GM12872 (cell line): Measurements from ENCODE around the gene VPS13A.

Source experiments
- TF ChIP-seq, protein P1 (sequence below): IDR thresholded peaks from 3 replicates; pipeline ENCODE4 v1.5.1; 2011; ENCODE audit warnings: low read depth, mild to moderate bottlenecking, low read length, moderate library complexity; ENCODE audit not compliant: insufficient read depth

VPS13A gene

DNA sequence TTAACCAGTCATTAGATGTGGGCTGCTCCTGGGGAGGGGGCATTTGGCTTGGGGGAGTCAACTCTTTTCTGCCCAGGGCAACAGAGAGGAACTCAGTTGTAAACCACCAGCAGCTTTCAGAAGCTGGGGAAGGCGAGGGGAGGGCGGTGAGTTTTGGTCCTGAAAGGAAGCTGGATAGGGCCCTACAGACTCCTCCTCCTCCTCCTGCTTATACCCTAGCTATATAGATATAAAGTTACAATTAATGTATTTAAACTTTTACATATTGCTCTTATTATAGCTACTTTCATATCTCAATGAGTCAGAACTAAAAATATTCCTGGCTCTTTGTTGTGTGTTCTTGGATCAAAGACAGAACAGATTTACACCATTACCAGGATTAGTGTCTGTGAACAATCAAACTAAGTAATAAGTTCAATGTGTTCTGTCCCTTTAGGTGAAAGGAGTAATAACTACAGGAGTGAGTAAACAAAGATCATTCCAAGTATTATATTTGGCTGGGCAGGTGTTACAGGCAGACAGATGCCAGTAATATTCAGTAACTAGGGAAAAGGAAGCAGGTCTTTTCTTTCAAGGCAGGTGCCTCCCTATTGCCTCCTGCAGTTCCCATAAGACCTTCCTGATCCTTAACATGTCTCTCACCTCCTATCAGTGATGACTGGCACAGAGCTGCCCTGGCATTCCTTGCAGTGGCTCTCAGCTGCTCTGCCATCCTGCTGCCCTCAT lies 20.5 kb upstream of the VPS13A start:
- TF ChIP-seq, protein P1, sequence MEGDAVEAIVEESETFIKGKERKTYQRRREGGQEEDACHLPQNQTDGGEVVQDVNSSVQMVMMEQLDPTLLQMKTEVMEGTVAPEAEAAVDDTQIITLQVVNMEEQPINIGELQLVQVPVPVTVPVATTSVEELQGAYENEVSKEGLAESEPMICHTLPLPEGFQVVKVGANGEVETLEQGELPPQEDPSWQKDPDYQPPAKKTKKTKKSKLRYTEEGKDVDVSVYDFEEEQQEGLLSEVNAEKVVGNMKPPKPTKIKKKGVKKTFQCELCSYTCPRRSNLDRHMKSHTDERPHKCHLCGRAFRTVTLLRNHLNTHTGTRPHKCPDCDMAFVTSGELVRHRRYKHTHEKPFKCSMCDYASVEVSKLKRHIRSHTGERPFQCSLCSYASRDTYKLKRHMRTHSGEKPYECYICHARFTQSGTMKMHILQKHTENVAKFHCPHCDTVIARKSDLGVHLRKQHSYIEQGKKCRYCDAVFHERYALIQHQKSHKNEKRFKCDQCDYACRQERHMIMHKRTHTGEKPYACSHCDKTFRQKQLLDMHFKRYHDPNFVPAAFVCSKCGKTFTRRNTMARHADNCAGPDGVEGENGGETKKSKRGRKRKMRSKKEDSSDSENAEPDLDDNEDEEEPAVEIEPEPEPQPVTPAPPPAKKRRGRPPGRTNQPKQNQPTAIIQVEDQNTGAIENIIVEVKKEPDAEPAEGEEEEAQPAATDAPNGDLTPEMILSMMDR: no peak

DNA sequence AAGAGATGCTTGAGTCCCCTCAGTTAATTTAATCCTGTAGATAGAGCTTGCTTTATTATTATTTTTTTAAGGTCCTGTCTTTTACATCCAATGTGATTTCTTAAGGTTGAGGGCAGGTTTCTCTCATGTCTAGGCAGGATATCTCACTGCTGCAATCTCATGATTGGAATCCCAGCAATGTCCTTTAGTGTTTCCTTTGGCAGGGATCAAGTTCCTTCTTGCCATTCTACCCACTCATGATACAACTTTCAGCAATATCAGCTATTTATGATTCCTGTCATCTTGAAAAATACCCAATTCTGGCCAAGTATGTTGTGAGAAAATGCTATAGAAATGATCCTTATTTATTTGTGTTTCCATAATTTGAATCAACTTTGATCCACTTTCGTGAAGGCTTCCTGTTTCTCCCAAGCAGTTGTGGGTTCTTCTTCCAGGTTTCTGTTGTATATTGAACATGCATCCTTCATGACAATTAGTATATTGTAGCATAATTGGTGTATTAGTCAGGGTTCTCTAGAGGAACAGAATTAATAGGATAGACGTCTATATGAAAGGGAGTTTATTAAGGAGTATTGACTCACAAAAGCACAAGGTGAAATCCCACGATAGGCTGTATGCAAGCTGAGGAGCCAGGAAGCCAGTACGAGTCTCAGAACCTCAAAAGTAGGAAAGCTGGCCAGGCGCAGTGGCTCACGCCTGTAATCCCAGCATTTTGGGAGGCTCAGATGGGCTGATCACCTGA lies 18.4 kb upstream of the VPS13A start:
- TF ChIP-seq, protein P1: no peak

DNA sequence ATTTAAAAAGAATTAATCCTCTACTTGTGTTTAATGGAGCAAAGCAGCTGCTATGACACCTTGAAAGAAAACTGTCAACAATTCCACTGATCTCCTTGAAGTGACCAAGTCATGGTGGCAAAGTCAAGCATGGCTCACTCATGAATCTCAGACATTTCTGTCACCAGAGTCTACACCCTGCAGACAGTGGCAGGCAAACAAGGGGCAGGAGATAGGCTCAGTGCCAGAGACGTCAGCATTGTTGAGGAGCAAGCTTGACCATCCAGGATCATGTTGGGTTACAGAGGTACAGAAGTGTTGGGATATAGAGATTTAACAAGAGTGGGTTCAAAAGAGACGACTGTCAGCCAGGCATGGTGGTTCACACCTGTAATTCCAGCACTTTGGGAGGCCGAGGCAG lies 16.1 kb upstream of the VPS13A start:
- TF ChIP-seq, protein P1: no peak

DNA sequence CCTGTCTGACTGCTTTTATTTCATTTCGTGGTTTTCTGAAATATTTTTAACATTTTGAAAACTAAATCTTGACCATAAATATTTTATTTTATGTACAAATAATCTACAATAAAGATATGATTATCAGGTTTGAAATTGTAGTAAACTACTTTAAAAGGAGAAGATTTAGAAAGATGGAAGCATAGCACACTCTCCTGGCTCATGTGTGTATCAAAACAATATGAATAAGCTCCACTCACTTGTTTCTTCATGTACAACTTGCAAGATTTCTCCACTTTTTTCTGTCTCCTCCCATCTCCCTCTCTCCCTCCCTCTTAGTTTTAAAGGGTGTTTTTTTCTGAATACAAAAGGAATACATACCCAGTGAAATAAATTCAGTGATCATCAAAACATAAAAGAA lies 15.4 kb upstream of the VPS13A start:
- TF ChIP-seq, protein P1: no peak

DNA sequence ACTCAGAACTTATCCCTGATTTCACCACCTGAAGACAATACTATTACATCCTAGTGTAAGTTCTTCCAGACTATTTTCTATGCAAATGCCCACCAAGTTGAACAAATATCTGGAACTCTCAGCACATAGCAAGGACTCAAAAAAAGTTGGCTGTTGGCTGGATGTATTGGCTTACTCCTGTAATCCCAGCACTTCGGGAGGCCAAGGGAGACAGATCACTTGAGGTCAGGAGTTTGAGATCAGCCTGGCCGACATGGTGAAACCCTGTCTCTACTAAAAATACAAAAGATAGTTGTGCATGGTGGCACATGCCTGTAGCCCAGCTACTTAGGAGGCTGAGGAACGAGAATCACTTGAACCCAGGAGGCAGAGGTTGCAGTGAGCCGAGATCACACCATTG lies 15.0 kb upstream of the VPS13A start:
- TF ChIP-seq, protein P1: no peak

DNA sequence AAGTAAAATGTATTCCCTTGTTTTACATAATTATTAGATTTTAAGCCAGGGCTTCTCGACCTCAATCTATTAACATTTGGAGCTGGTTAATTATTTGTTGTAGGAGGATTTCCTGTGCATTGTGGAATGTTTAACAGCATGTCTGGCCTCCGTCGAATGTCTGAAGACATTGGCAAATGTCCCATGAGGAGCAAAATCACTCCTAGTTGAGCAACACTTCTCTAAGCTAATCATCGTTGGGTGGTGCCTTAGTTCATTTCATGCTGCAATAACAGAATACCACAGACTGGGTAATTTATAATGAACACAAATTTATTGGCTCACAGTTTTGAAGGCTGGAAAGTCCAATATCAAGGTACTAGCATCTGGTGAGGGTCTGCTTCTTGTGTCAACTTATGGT lies 13.4 kb upstream of the VPS13A start:
- TF ChIP-seq, protein P1: no peak

DNA sequence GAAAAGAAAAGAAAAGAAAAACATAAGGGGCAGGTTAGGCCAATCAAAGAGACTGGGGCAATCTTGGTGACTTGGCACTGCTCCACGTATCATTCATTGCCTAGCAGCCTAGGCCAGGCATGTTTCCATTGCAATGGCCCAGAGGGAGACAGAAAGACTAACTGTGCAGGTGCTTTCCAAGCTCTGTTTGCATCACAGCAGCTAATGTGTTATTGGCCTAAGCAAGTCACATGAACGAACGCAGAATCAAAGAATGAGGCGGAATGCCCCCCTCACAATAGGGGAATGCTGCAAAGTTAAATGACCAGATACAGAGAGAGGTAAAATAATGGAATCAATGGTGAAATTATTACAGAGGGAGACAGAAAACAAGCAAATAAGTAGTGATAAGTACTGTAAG lies 11.1 kb upstream of the VPS13A start:
- TF ChIP-seq, protein P1: no peak
